Measurements from ENCODE around the gene OR14K1.
"Not testable (repeated sequence)": the region's sequence is repeated elsewhere in the genome, so short reads cannot be mapped to it uniquely, and the experiment has no call there.

The OR14K1 gene

DNA sequence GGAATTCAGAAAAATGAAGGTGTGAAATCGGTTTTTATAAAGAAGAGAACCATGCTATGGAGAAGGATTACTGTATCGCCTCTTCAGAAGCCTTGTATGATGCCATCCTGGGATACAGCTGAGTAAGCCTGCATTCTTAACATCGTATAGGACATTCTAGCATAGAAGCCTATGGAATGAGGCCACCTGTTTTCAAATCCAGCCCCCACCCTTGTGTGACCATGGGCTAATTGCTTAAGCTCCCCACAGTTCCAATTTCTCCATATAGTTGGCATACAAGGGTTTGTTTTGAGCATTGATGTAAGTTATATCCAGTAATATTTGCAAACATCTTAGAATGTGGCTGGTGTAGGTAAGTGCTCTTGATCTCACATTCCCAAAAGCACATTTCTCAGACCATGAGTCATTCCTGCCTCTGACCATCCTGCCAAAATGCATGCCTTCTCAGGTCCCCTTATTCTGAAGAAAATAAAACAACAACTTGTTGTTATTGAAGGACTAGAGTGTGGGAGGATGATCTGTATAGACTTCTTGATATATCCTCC lies 8.0 kb downstream of the OR14K1 start:
- no peak for TF ChIP-seq CTCF (IDR thresholded peaks at IDR 0.05; ENCODE audit: low read depth, low read length)
- DNase-seq (ENCODE audit: extremely low read depth, low read depth) = no peak

DNA sequence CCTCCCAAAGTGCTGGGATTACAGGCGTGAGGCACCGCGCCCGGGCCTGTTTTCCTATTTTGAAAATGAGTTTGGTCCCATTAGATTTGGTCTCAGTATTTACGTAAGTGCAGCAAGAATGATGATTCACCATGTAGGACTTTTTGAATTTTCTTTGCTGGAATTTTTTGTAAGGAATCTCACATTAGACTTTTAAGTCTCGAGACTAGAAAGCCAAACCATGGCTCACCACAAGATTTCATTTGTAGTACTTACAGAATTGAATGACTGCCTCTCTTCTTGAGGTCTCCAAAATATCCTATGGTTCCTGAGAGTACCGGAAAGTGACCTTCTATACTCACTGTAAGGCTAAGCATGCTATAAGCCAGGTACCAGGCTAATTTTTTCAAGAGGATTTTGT lies 9.2 kb downstream of the OR14K1 start:
- TF ChIP-seq CTCF (IDR thresholded peaks at IDR 0.05; ENCODE audit: low read depth, low read length) = no peak
- DNase-seq (ENCODE audit: extremely low read depth, low read depth) = no peak

DNA sequence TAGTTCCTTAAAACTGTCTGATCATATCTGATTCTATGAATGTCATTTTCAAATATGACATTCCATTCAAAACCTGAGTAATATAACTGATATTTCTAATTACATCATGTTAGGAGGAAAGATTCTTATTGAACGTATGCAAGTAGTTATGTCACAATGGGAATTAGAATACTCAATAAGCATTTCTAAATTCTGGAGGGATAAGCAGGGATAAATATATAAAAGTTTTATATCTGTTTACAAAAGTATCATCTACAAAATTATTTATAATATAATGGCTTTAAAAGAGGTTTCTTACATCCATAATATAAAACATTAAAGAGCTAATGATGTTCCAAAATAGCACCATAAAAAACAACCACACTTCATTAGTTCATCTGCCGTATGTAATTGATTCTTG lies 9.6 kb downstream of the OR14K1 start, which contains the start of gene OR14A2:
Gene OR14A2, minus strand, starts transcription at position 101 of the 400 bp plus-strand sequence.
- DNase-seq (ENCODE audit: extremely low read depth, low read depth) = no peak
- no peak for TF ChIP-seq CTCF (IDR thresholded peaks at IDR 0.05; ENCODE audit: low read depth, low read length)

DNA sequence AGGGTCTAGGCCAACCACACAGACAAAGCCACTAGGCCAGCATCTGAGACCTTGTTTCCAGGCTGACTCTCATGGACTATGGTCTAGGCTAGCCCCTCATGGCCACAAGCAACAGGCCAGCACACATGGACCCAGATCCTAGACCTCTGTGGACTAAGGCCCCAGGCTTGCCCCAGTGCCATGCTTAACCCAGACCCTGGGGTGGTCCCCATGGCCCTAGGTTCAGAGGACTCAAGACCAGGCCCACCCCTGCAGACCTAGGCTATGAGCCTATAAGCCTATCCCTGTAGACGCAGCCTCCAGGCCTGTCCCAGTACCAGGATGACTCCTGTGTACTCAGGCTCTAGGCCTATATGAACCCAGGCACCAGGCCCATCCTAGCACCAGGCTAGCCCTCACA lies 11.5 kb downstream of the OR14K1 start:
- DNase-seq (ENCODE audit: extremely low read depth, low read depth) = no peak
- TF ChIP-seq CTCF (IDR thresholded peaks at IDR 0.05; ENCODE audit: low read depth, low read length) = no peak

DNA sequence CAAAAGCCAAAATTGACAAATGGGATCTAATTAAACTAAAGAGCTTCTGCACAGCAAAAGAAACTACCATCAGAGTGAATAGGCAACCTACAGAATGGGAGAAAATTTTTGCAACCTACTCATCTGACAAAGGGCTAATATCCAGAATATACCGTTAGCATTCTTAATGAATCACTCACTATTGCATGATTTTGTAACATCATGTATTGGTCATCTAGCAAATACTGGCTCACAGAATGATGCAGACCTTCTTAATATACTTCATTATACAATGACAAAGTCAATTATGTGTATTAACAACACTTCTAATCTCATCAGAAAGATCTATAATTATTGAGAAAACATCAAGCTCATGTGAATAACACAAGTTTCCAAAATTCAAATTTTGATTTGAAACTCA lies 15.9 kb downstream of the OR14K1 start:
- DNase-seq (ENCODE audit: extremely low read depth, low read depth) = not testable (repeated sequence)

DNA sequence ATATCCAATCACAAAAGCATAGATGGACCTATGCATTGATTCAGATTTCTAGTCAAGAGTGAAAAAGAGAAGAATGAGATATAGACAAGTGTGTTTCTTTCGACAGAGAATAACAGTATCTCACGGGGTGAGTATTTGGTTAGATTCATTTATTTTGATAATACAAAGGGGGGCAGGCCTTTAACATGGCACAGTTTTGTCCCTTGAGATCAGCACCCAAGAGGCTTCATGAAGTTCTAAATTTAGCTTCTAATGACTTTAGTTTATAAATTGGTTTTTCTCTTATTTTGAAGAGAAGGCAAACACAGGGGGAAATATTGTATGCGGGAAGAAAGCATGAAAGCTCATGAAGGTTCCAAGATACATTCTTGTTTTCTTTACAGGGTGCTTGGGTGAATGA lies 22.0 kb downstream of the OR14K1 start, which contains the start of gene OR1C1:
Gene OR1C1, minus strand, starts transcription at position 101 of the 400 bp plus-strand sequence. CDS start 2,150 bp downstream, outside the sequence.
- TF ChIP-seq CTCF (IDR thresholded peaks at IDR 0.05; ENCODE audit: low read depth, low read length) = no peak
- no peak for DNase-seq (ENCODE audit: extremely low read depth, low read depth)

DNA sequence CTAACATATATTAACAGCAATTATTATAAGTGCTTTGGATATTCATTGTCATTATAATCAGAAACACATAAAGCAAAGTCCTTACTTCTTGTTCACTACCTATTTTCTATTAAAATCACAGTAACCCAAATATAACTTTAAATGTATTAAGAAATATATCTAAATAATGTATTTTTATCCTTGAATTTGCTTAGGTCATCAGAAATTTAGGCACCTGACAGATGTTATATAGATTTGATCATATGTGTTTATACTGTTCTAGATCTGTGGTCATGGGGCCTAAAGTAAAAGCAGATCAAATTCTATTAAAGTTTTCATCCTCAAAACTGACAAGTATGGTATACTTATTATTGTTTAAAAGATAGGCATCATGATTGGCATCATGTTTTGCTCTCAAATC lies 31.2 kb downstream of the OR14K1 start:
- no peak for DNase-seq (ENCODE audit: extremely low read depth, low read depth)
- TF ChIP-seq CTCF (IDR thresholded peaks at IDR 0.05; ENCODE audit: low read depth, low read length) = no peak
